ENCODE results near the gene NEB.

NEB gene

GRCh38 chr2:151610310-151610709, 124.0 kb downstream of the NEB start:
- TF ChIP-seq RAD21 (IDR thresholded peaks at IDR 0.05; ENCODE audit: low read depth) (no peak), CREB1 (IDR thresholded peaks at IDR 0.05; ENCODE audit: low read depth) (no peak), MAX (IDR thresholded peaks at IDR 0.05) (no peak), TCF12 (IDR thresholded peaks at IDR 0.05; ENCODE audit: low read depth) (no peak), REST (IDR thresholded peaks at IDR 0.05; ENCODE audit: low read depth) (no peak), CEBPB (IDR thresholded peaks at IDR 0.05) (no peak), EP300 (IDR thresholded peaks at IDR 0.05; ENCODE audit: borderline replicate concordance) (no peak), USF1 (IDR thresholded peaks at IDR 0.05) (no peak), TAF1 (IDR thresholded peaks at IDR 0.05; ENCODE audit: low read depth) (no peak), ZBTB7A (IDR thresholded peaks at IDR 0.05; ENCODE audit: low read depth) (no peak), EGR1 (IDR thresholded peaks at IDR 0.05) (no peak), NFIC (IDR thresholded peaks at IDR 0.05) (no peak), TEAD4 (IDR thresholded peaks at IDR 0.05) (no peak), YY1 (IDR thresholded peaks at IDR 0.05; ENCODE audit: low read depth) (no peak)

- TF ChIP-seq YY1 (IDR thresholded peaks at IDR 0.05; ENCODE audit: low read depth) (no peak), NFIC (IDR thresholded peaks at IDR 0.05) (no peak)
Observed at GRCh38 chr2:151609705-151610104, 124.6 kb downstream of the NEB start.

GRCh38 chr2:151577116-151577515, 157.2 kb downstream of the NEB start:
- TF ChIP-seq REST (IDR thresholded peaks at IDR 0.05; ENCODE audit: low read depth), result no peak
- TF ChIP-seq NFIC (IDR thresholded peaks at IDR 0.05), result no peak
- TF ChIP-seq TCF12 (IDR thresholded peaks at IDR 0.05; ENCODE audit: low read depth), result no peak
- no peak for TF ChIP-seq ZBTB7A (IDR thresholded peaks at IDR 0.05; ENCODE audit: low read depth)
- no peak for TF ChIP-seq CEBPB (IDR thresholded peaks at IDR 0.05)
- TF ChIP-seq MAX (IDR thresholded peaks at IDR 0.05), result no peak
- no peak for TF ChIP-seq TEAD4 (IDR thresholded peaks at IDR 0.05)
- TF ChIP-seq RAD21 (IDR thresholded peaks at IDR 0.05; ENCODE audit: low read depth), result no peak
- no peak for TF ChIP-seq EGR1 (IDR thresholded peaks at IDR 0.05)
- no peak for TF ChIP-seq EP300 (IDR thresholded peaks at IDR 0.05; ENCODE audit: borderline replicate concordance)
- no peak for TF ChIP-seq TAF1 (IDR thresholded peaks at IDR 0.05; ENCODE audit: low read depth)
- no peak for TF ChIP-seq YY1 (IDR thresholded peaks at IDR 0.05; ENCODE audit: low read depth)
- no peak for TF ChIP-seq FOXM1 (IDR thresholded peaks at IDR 0.05; ENCODE audit: borderline replicate concordance, low read depth)
- no peak for TF ChIP-seq CREB1 (IDR thresholded peaks at IDR 0.05; ENCODE audit: low read depth)
- no peak for TF ChIP-seq USF1 (IDR thresholded peaks at IDR 0.05)

GRCh38 chr2:151576080-151576479, 158.2 kb downstream of the NEB start:
- TF ChIP-seq YY1 (IDR thresholded peaks at IDR 0.05; ENCODE audit: low read depth), result no peak
- no peak for TF ChIP-seq MAX (IDR thresholded peaks at IDR 0.05)
- no peak for TF ChIP-seq ZBTB7A (IDR thresholded peaks at IDR 0.05; ENCODE audit: low read depth)
- no peak for TF ChIP-seq EP300 (IDR thresholded peaks at IDR 0.05; ENCODE audit: borderline replicate concordance)
- no peak for TF ChIP-seq NFIC (IDR thresholded peaks at IDR 0.05)
- TF ChIP-seq TEAD4 (IDR thresholded peaks at IDR 0.05), result no peak
- TF ChIP-seq CREB1 (IDR thresholded peaks at IDR 0.05; ENCODE audit: low read depth), result no peak
- no peak for TF ChIP-seq RAD21 (IDR thresholded peaks at IDR 0.05; ENCODE audit: low read depth)
- TF ChIP-seq CEBPB (IDR thresholded peaks at IDR 0.05), result no peak
- TF ChIP-seq FOXM1 (IDR thresholded peaks at IDR 0.05; ENCODE audit: borderline replicate concordance, low read depth), result no peak
- no peak for TF ChIP-seq TAF1 (IDR thresholded peaks at IDR 0.05; ENCODE audit: low read depth)
- no peak for TF ChIP-seq TCF12 (IDR thresholded peaks at IDR 0.05; ENCODE audit: low read depth)
- TF ChIP-seq REST (IDR thresholded peaks at IDR 0.05; ENCODE audit: low read depth), result no peak
- no peak for TF ChIP-seq USF1 (IDR thresholded peaks at IDR 0.05)
- no peak for TF ChIP-seq EGR1 (IDR thresholded peaks at IDR 0.05)

Data from Ishikawa (cell line).